HAP-1 (cell line): ENCODE results near the gene RIMS1.
"Not testable (repeated sequence)": the region's sequence is repeated elsewhere in the genome, so short reads cannot be mapped to it uniquely, and the experiment has no call there.

ENCODE experiments used
- DNase-seq, 2 experiments: peaks; one replicate each; pipeline ENCODE4 v3.0.0-alpha.2; 2016 to 2020; ENCODE audit warnings: low spot score in 2 of 2
- H3K27me3 ChIP-seq: fragments of 250-450 bp; sonication (Bioruptor Pico); 2 replicates; pipeline ENCODE4 v1.5.1; 2020; ENCODE audit warnings: low read depth, mild to moderate bottlenecking, moderate library complexity
- H3K36me3 ChIP-seq: fragments of 250-450 bp; sonication (Bioruptor Pico); replicated peaks from 2 replicates; pipeline ENCODE4 v1.5.1; 2020; ENCODE audit warnings: mild to moderate bottlenecking
- H3K4me1 ChIP-seq: fragments of 250-450 bp; sonication (Bioruptor Pico); 2 replicates; pipeline ENCODE4 v1.5.1; 2020; ENCODE audit warnings: mild to moderate bottlenecking
- H3K4me3 ChIP-seq: fragments of 250-450 bp; sonication (Bioruptor Pico); 2 replicates; pipeline ENCODE4 v1.5.1; 2020; ENCODE audit warnings: mild to moderate bottlenecking, moderate library complexity
- H3K9me3 ChIP-seq: fragments of 250-450 bp; sonication (Bioruptor Pico); 2 replicates; pipeline ENCODE4 v1.5.1; 2020; ENCODE audit warnings: mild to moderate bottlenecking, moderate library complexity
- in situ Hi-C: fragments of 300-500 bp; cut with MboI; formaldehyde crosslinking; loops from 3 replicates; pipeline ENCODE4 v1.14.3; 2020; ENCODE audit warnings: low sequenced_read_pairs, inconsistent platforms, mixed read lengths

Gene RIMS1

DNA sequence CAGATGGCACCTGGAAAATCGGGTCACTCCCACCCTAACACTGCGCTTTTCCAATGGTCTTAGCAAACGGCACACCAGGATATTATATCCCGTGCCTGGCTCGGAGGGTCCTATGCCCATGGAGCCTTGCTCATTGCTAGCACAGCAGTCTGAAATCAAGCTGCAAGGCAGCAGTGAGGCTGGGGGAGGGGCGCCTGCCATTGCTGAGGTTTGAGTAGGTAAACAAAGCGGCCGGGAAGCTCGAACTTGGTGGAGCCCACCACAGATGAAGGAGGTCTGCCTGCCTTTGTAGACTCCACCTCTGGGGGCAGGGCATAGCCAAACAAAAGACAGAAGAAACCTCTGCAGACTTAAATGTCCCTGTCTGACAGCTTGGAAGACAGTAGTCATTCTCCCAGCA lies 120.2 kb downstream of the RIMS1 start:
- H3K9me3 ChIP-seq, H3K27me3 ChIP-seq, H3K4me3 ChIP-seq, H3K4me1 ChIP-seq, H3K36me3 ChIP-seq, in situ Hi-C loops, DNase-seq: not testable (repeated sequence)

DNA sequence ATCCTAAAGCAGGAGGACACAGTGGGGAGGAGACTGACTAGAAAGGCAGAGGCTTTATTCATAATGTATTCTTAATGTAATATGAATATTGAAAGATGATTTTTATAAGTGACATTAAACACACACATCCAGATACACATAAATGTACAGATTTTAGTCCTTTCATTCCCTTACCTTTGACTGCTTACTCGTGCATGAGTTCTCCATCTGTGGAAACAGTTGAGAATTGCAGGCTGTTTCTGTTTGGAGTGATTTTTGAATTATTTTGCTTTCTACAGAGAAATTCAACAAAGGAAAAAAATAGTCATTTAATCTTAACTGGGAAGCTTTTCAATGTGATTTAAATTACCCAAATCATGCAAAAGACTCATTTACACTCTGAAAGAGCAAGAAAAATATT lies 136.5 kb downstream of the RIMS1 start:
- DNase-seq: no peak
- in situ Hi-C loops: no loop called here
- Histone ChIP-seq H3K36me3 (no peaks in the 10 kb centered on the region), H3K9me3 (no peaks in the 10 kb centered on the region), H3K4me1 (no peaks in the 10 kb centered on the region), H3K4me3 (no peak overlapping the region), H3K27me3 (no peaks in the 10 kb centered on the region)

GRCh38 chr6:72031471-72031870 lies 145.1 kb downstream of the RIMS1 start:
- Histone ChIP-seq H3K4me1 (no peaks in the 10 kb centered on the region), H3K4me3 (no peak overlapping the region)
- in situ Hi-C loops: no loop called here

GRCh38 chr6:72032086-72032485 lies 145.7 kb downstream of the RIMS1 start:
- in situ Hi-C loops: no loop called here
- no peak for DNase-seq
- H3K4me3 ChIP-seq: no peak overlapping the region

More at GRCh38 chr6:72031471-72031870, 145.1 kb downstream of the RIMS1 start:
- DNase-seq: no peak
- H3K9me3 ChIP-seq: no peaks in the 10 kb centered on the region
- no peaks in the 10 kb centered on the region for H3K36me3 ChIP-seq
- H3K27me3 ChIP-seq: 0 out of 2 replicates have a peak, but pooled peaks cover 2% of the 10 kb centered on the region

GRCh38 chr6:72035486-72035885 lies 149.1 kb downstream of the RIMS1 start:
- Histone ChIP-seq H3K9me3 (no peaks in the 10 kb centered on the region), H3K4me1 (no peaks in the 10 kb centered on the region), H3K27me3 (0 out of 2 replicates have a peak, but pooled peaks cover 2% of the 10 kb centered on the region), H3K4me3 (no peak overlapping the region), H3K36me3 (no peaks in the 10 kb centered on the region)
- no peak for DNase-seq
- in situ Hi-C loops: no loop called here

More at GRCh38 chr6:72032086-72032485, 145.7 kb downstream of the RIMS1 start:
- no peaks in the 10 kb centered on the region for H3K9me3 ChIP-seq
- no peaks in the 10 kb centered on the region for H3K4me1 ChIP-seq
- H3K27me3 ChIP-seq: 0 out of 2 replicates have a peak, but pooled peaks cover 2% of the 10 kb centered on the region
- H3K36me3 ChIP-seq: no peaks in the 10 kb centered on the region

GRCh38 chr6:72035966-72036365 lies 149.6 kb downstream of the RIMS1 start:
- H3K27me3 ChIP-seq: 0 out of 2 replicates have a peak, but pooled peaks cover 2% of the 10 kb centered on the region
- in situ Hi-C loops: no loop called here

DNA sequence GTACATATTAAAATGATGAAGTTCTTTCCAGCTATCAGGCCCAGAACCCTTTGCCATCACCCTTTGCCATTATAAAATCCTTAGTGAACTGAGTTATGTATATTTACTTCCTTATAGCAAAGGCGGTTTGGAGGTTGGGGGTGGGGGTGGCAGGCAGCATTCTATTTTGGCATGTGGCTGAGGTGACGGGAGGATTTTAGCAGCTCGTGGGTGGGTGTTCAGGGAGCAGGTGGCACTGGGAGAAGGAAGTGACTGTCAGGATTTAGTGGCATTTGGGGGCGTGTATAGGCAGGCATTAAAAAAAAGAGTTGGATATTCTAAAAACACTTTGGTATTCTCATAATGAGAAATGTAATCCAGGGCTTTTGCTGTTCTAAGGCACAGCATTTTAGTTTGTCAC lies 150.7 kb downstream of the RIMS1 start:
- in situ Hi-C loops: no loop called here
- Histone ChIP-seq H3K4me1 (no peaks in the 10 kb centered on the region), H3K27me3 (0 out of 2 replicates have a peak, but pooled peaks cover 2% of the 10 kb centered on the region), H3K4me3 (no peak overlapping the region), H3K36me3 (no peaks in the 10 kb centered on the region), H3K9me3 (no peaks in the 10 kb centered on the region)
- DNase-seq: no peak

More at GRCh38 chr6:72035966-72036365, 149.6 kb downstream of the RIMS1 start:
- Histone ChIP-seq H3K36me3 (no peaks in the 10 kb centered on the region), H3K9me3 (no peaks in the 10 kb centered on the region), H3K4me1 (no peaks in the 10 kb centered on the region), H3K4me3 (no peak overlapping the region)
- DNase-seq: no peak

- peaks cover 2% of the 10 kb centered on the region; the same call in 1 of the 2 replicates for H3K27me3 ChIP-seq
- in situ Hi-C loops: no loop called here
- H3K4me3 ChIP-seq: no peak overlapping the region
- H3K9me3 ChIP-seq: no peaks in the 10 kb centered on the region
- H3K4me1 ChIP-seq: no peaks in the 10 kb centered on the region
- DNase-seq: no peak
- no peaks in the 10 kb centered on the region for H3K36me3 ChIP-seq
These were observed 153.8 kb downstream of the RIMS1 start for GRCh38 chr6:72040111-72040510.

DNA sequence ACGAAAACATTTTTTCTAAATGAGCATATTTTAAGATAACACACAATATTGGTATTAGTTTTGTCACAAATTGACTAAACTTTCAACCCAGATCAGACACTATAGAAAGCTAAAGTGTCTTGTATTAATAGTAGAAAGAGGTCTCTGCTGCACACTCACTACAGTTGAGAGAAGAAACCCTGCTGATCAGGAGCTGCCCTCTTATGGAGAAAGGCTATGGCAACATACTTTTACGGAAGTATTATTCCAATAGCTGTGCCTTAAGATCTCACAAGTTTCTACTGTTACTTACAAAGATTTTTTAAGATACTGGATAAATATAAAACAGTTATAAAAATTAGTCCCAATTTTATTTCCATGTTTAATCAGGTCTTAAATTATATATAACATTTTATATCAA lies 155.7 kb downstream of the RIMS1 start:
- in situ Hi-C loops: no loop called here
- no peaks in the 10 kb centered on the region for H3K36me3 ChIP-seq
- no peak for DNase-seq
- H3K4me1 ChIP-seq: no peaks in the 10 kb centered on the region
- no peaks in the 10 kb centered on the region; the same call in 1 of the 2 replicates for H3K27me3 ChIP-seq
- no peak overlapping the region for H3K4me3 ChIP-seq
- no peaks in the 10 kb centered on the region for H3K9me3 ChIP-seq

GRCh38 chr6:72048080-72048479 lies 161.7 kb downstream of the RIMS1 start:
- DNase-seq: no peak
- in situ Hi-C loops: no loop called here
- Histone ChIP-seq H3K9me3 (no peaks in the 10 kb centered on the region), H3K36me3 (no peaks in the 10 kb centered on the region), H3K4me3 (no peak overlapping the region), H3K27me3 (no peaks in the 10 kb centered on the region; the same call in 1 of the 2 replicates), H3K4me1 (no peaks in the 10 kb centered on the region)

DNA sequence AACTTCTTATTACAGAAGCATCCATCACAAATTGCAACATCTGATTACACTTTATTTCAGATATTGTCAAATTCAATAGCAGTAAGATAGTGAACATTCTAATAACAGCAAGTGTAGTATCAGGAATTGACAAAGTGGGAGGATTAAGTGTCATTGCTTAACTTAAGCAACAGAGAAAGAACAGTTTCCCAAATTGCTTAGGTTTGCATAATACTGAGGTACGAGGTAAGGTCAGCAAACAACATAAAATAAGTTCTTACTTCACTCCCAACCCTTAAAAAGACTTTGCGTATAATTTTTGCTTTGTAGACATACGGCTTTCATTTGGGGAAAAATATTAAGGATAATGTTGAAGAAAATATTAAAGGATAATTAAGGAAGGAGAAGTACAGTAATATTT lies 163.0 kb downstream of the RIMS1 start:
- H3K9me3 ChIP-seq: no peaks in the 10 kb centered on the region
- H3K27me3 ChIP-seq: no peaks in the 10 kb centered on the region; the same call in 1 of the 2 replicates
- DNase-seq: no peak
- in situ Hi-C loops: no loop called here
- H3K36me3 ChIP-seq: no peaks in the 10 kb centered on the region
- H3K4me1 ChIP-seq: no peaks in the 10 kb centered on the region
- H3K4me3 ChIP-seq: no peak overlapping the region

DNA sequence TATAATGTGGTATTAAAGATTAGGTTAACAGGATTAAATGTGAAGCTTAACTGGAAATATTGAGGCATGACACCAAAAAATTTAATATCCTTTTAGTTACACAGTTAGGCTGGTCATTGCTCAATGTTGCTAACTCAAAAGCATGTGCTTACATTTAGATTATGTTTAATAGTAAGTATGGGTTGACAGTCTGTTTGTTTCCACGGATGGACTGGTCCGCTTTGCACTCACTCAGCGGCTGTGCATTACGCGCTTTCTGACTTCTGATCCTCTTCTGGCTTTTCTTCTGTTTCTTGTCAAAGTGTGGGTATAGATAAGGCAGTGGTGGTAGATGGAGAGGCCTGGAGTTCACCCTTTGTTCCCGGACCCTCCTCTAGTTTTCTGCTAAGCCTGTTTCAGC lies 174.9 kb downstream of the RIMS1 start:
- in situ Hi-C loops: no loop called here

GRCh38 chr6:72064399-72064975 lies 178.1 kb downstream of the RIMS1 start:
- in situ Hi-C loops: no loop called here
- peaks cover 6% of the 10 kb centered on the region; the same call in 1 of the 2 replicates for H3K27me3 ChIP-seq
- no peaks in the 10 kb centered on the region for H3K36me3 ChIP-seq
- no peak for DNase-seq
- H3K9me3 ChIP-seq: no peaks in the 10 kb centered on the region
- no peaks in the 10 kb centered on the region for H3K4me1 ChIP-seq
- no peak overlapping the region for H3K4me3 ChIP-seq

More for the DNA sequence above, 174.9 kb downstream of the RIMS1 start:
- H3K4me1 ChIP-seq: no peaks in the 10 kb centered on the region
- no peaks in the 10 kb centered on the region for H3K36me3 ChIP-seq
- no peak for DNase-seq
- peaks cover 6% of the 10 kb centered on the region; the same call in 1 of the 2 replicates for H3K27me3 ChIP-seq
- H3K4me3 ChIP-seq: no peak overlapping the region
- H3K9me3 ChIP-seq: no peaks in the 10 kb centered on the region

GRCh38 chr6:72078096-72078495 lies 191.7 kb downstream of the RIMS1 start:
- in situ Hi-C loops: loop anchor here (25.0 kb wide), 1 partner anchor 691 kb away; no protein-coding TSS in a partner anchor
- Histone ChIP-seq H3K36me3 (no peaks in the 10 kb centered on the region), H3K27me3 (peaks cover 6% of the 10 kb centered on the region; the same call in 1 of the 2 replicates), H3K4me3 (no peak overlapping the region), H3K4me1 (no peaks in the 10 kb centered on the region), H3K9me3 (no peaks in the 10 kb centered on the region)
- DNase-seq: no peak
